ENCODE results near the gene KLHL12. TPM values are rescaled to one million over a fixed set of nuclear protein-coding genes. Genes with fewer than 3 reads are reported as not detected.
"Not testable (repeated sequence)": the region's sequence is repeated elsewhere in the genome, so short reads cannot be mapped to it uniquely, and the experiment has no call there.

KLHL12 gene
- polyA plus RNA-seq, 1 experiment = 22.7 TPM

DNA sequence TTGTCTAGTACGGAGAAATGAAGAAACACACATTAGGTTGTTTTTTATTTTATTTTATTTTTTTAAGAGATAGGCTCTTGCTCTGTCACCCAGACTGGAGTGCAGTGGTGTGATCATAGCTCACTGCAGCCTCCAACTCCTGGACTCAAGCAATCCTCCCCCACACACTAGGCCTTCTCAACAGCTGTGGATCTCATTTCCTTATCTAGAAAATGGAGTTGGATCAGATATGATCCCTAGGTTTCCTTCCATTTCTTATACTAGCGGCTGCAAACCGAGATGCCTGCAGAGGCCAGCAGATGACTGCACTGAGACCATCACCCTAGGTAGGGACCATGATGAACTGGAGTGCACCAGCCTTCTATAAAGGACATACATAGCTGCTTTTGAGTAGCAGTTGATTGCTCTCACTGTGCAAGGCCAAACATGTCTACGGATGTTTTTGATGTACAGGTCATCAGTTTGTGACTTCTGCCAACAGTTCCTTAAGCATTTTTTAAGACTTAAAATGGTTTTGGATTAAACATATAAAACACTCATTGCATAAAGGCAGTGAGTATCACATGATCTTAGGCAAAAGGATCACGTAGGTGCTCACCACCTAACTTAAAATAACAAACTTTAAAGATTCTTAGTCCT is 11.4 kb upstream of the KLHL12 start:
- no peaks in the 10 kb centered on the region for H3K27me3 ChIP-seq (ENCODE audit: control insufficient read depth, insufficient read depth, low read length)
- H3K4me3 ChIP-seq (ENCODE audit: low read depth, low read length) = no peak overlapping the region
- TF ChIP-seq, protein P1, sequence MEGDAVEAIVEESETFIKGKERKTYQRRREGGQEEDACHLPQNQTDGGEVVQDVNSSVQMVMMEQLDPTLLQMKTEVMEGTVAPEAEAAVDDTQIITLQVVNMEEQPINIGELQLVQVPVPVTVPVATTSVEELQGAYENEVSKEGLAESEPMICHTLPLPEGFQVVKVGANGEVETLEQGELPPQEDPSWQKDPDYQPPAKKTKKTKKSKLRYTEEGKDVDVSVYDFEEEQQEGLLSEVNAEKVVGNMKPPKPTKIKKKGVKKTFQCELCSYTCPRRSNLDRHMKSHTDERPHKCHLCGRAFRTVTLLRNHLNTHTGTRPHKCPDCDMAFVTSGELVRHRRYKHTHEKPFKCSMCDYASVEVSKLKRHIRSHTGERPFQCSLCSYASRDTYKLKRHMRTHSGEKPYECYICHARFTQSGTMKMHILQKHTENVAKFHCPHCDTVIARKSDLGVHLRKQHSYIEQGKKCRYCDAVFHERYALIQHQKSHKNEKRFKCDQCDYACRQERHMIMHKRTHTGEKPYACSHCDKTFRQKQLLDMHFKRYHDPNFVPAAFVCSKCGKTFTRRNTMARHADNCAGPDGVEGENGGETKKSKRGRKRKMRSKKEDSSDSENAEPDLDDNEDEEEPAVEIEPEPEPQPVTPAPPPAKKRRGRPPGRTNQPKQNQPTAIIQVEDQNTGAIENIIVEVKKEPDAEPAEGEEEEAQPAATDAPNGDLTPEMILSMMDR (IDR thresholded peaks at IDR 0.05; ENCODE audit: insufficient read depth, low read depth, low read length) = no peak
- CTCF ChIA-PET = interaction anchor here (0.8 kb wide), 1 partner anchor 11 kb away, joined by 3 read pairs; the partner anchor contains the start of gene KLHL12
- peaks cover 8% of the 10 kb centered on the region for H3K36me3 ChIP-seq (ENCODE audit: control insufficient read depth, insufficient read depth, low read length)
- DNase-seq (ENCODE audit: low read depth) = no peak
- POLR2A ChIA-PET = interaction anchor here (0.6 kb wide), 1 partner anchor 13 kb away, joined by 3 read pairs; no protein-coding TSS in a partner anchor

DNA sequence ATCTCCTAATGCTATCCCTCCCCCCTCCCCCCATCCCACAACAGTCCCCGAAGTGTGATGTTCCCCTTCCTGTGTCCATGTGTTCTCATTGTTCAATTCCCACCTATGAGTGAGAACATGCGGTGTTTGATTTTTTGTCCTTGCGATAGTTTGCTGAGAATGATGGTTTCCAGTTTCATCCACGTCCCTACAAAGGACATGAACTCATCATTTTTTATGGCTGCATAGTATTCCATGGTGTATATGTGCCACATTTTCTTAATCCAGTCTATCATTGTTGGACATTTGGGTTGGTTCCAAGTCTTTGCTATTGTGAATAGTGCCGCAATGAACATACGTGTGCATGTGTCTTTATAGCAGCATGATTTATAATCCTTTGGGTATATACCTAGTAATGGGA is 9.4 kb upstream of the KLHL12 start:
- H3K36me3 ChIP-seq (ENCODE audit: control insufficient read depth, insufficient read depth, low read length); H3K27me3 ChIP-seq (ENCODE audit: control insufficient read depth, insufficient read depth, low read length); CTCF ChIA-PET; DNase-seq (ENCODE audit: low read depth); POLR2A ChIA-PET; H3K4me3 ChIP-seq (ENCODE audit: low read depth, low read length): not testable (repeated sequence)

GRCh38 chr1:202935844-202936243 is 8.8 kb upstream of the KLHL12 start:
- TF ChIP-seq, protein P1 (IDR thresholded peaks at IDR 0.05; ENCODE audit: insufficient read depth, low read depth, low read length) = no peak
- POLR2A ChIA-PET = no interaction called here
- CTCF ChIA-PET = no interaction called here
- Histone ChIP-seq H3K4me3 (ENCODE audit: low read depth, low read length) (no peak overlapping the region), H3K27me3 (ENCODE audit: control insufficient read depth, insufficient read depth, low read length) (no peaks in the 10 kb centered on the region), H3K36me3 (ENCODE audit: control insufficient read depth, insufficient read depth, low read length) (no peaks in the 10 kb centered on the region)
- DNase-seq (ENCODE audit: low read depth) = no peak

DNA sequence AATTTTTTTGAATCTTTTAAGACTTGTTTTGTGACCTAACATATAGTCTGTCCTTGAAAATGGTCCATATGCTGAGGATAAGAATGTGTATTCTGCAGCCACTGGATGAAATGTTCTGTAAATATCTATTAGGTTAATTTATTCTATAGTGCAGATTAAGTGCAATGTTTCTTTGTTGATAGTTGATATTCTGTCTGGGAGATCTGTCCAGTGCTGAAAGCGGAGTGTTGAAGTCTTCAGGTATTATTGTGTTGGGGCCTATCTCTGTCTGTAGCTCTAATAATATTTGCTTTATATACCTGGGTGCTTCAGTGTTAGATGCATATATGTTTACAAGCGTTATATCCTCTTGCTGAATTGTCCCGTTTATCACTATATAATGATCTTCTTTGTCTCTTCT is 7.7 kb upstream of the KLHL12 start:
- ChIA-PET CTCF (no interaction called here), POLR2A (no interaction called here)
- Histone ChIP-seq H3K27me3 (ENCODE audit: control insufficient read depth, insufficient read depth, low read length) (no peaks in the 10 kb centered on the region), H3K4me3 (ENCODE audit: low read depth, low read length) (no peak overlapping the region), H3K36me3 (ENCODE audit: control insufficient read depth, insufficient read depth, low read length) (no peaks in the 10 kb centered on the region)
- no peak for DNase-seq (ENCODE audit: low read depth)
- TF ChIP-seq, protein P1 (IDR thresholded peaks at IDR 0.05; ENCODE audit: insufficient read depth, low read depth, low read length) = no peak

DNA sequence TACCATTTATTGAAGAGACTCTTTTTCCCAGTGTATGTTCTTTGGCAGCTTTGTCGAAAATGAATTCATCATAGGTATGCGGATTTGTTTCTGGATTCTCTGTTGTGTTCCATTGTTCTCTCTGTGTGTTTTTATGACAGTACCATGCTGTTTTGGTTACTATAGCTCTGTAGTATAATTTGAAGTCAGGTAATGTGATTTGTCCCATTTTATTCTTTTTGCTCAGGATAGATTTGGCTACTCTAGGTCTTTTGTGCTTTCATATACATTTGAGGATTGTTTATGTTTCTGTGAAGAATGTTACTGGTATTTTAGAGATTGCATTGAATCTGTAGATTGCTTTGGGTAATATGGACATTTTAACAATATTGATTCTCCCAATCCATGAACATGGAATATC is 5.4 kb upstream of the KLHL12 start:
- H3K27me3 ChIP-seq (ENCODE audit: control insufficient read depth, insufficient read depth, low read length) = no peaks in the 10 kb centered on the region
- no peaks in the 10 kb centered on the region for H3K36me3 ChIP-seq (ENCODE audit: control insufficient read depth, insufficient read depth, low read length)
- no peak for DNase-seq (ENCODE audit: low read depth)
- no peak overlapping the region for H3K4me3 ChIP-seq (ENCODE audit: low read depth, low read length)
- CTCF ChIA-PET = no interaction called here
- POLR2A ChIA-PET = no interaction called here
- TF ChIP-seq, protein P1 (IDR thresholded peaks at IDR 0.05; ENCODE audit: insufficient read depth, low read depth, low read length) = no peak

DNA sequence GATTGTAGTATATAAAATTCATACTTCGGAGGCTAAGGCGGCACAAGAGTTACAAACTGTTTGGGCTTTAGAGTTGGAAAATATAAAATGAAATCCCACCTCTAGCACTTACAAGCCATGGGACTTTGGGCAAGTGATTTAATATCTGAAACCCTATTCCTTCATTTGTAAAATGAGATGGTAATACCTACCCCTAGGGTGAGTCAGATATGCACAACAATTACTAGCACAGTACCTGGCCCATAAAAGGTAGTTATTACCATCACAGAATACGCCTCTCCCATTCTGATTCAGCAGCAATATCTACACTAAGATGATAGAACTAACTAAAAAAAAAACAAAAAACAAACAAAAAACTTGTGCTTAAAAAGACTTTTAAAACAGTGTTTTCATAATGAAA is 3.5 kb downstream of the KLHL12 start:
- POLR2A ChIA-PET = no interaction called here
- Histone ChIP-seq H3K4me3 (ENCODE audit: low read depth, low read length) (no peak overlapping the region), H3K27me3 (ENCODE audit: control insufficient read depth, insufficient read depth, low read length) (no peaks in the 10 kb centered on the region), H3K36me3 (ENCODE audit: control insufficient read depth, insufficient read depth, low read length) (no peaks in the 10 kb centered on the region; the same call in 1 of the 2 replicates)
- DNase-seq (ENCODE audit: low read depth) = no peak
- CTCF ChIA-PET = no interaction called here
- TF ChIP-seq, protein P1 (IDR thresholded peaks at IDR 0.05; ENCODE audit: insufficient read depth, low read depth, low read length) = no peak
